NB4 (cell line): Measurements from ENCODE around the gene KIRREL3.

Experiments
- MYC ChIP-seq: IDR thresholded peaks from 2 replicates; pipeline ENCODE4 v1.6.1; 2011; ENCODE audit warnings: low read depth, low read length
- POLR2A ChIP-seq: IDR thresholded peaks from 2 replicates; pipeline ENCODE4 v1.6.1; 2011; ENCODE audit warnings: mild to moderate bottlenecking; ENCODE audit not compliant: insufficient read length; ENCODE audit errors: extremely low read depth
- TF ChIP-seq, protein P1 (sequence below): IDR thresholded peaks from 2 replicates; pipeline ENCODE4 v1.6.1; 2011; ENCODE audit warnings: low read depth, low read length
- TF ChIP-seq, protein P2 (sequence below): IDR thresholded peaks from one replicate; pipeline ENCODE4 v1.5.1; 2012; ENCODE audit warnings: low read depth, low read length

DNA sequence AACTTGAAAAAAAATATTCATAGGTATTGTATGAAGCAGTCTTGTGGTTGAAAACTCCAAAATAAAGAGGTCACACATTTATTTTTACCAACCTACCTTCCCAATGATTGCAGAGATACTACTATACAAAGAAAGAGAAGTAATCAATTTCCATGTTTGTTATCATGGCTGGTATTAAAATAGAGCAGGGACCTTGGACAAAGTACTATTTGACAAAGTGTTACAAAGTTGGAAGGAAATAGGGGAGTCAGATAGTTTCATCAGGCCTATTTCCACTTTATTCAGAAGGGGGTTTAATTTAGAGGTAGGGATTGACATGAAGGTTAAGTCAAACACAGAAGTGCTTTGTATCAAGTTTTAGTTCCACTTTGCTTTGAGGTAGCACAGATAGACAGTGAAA, 34.4 kb upstream of the KIRREL3 start:
- no peak for TF ChIP-seq POLR2A
- no peak for TF ChIP-seq MYC
- TF ChIP-seq, protein P1, sequence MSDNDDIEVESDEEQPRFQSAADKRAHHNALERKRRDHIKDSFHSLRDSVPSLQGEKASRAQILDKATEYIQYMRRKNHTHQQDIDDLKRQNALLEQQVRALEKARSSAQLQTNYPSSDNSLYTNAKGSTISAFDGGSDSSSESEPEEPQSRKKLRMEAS: no peak
- TF ChIP-seq, protein P2, sequence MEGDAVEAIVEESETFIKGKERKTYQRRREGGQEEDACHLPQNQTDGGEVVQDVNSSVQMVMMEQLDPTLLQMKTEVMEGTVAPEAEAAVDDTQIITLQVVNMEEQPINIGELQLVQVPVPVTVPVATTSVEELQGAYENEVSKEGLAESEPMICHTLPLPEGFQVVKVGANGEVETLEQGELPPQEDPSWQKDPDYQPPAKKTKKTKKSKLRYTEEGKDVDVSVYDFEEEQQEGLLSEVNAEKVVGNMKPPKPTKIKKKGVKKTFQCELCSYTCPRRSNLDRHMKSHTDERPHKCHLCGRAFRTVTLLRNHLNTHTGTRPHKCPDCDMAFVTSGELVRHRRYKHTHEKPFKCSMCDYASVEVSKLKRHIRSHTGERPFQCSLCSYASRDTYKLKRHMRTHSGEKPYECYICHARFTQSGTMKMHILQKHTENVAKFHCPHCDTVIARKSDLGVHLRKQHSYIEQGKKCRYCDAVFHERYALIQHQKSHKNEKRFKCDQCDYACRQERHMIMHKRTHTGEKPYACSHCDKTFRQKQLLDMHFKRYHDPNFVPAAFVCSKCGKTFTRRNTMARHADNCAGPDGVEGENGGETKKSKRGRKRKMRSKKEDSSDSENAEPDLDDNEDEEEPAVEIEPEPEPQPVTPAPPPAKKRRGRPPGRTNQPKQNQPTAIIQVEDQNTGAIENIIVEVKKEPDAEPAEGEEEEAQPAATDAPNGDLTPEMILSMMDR: no peak
